ENCODE data around the gene MEGF6.

DNA sequence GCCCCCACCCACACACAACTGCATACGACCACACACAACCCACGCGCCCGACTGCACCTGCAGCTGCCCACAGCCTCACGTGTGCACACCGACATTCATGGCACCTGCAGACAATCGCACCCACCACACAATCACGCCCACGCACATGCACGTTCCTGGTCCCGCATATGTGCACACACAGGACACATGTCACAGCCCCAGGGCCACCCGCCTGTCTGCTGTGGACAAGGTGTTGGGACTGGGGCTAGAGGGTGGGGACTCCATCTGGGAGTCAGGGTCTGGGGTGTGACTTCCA, 100.4 kb downstream of the MEGF6 start:
- TF ChIP-seq, protein P1, sequence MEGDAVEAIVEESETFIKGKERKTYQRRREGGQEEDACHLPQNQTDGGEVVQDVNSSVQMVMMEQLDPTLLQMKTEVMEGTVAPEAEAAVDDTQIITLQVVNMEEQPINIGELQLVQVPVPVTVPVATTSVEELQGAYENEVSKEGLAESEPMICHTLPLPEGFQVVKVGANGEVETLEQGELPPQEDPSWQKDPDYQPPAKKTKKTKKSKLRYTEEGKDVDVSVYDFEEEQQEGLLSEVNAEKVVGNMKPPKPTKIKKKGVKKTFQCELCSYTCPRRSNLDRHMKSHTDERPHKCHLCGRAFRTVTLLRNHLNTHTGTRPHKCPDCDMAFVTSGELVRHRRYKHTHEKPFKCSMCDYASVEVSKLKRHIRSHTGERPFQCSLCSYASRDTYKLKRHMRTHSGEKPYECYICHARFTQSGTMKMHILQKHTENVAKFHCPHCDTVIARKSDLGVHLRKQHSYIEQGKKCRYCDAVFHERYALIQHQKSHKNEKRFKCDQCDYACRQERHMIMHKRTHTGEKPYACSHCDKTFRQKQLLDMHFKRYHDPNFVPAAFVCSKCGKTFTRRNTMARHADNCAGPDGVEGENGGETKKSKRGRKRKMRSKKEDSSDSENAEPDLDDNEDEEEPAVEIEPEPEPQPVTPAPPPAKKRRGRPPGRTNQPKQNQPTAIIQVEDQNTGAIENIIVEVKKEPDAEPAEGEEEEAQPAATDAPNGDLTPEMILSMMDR (IDR thresholded peaks at IDR 0.05), result no peak
- TF ChIP-seq POLR2AphosphoS5 (IDR thresholded peaks at IDR 0.05), result no peak
